WTC11 (cell line): ENCODE data around the gene NMRAL1.

Experiments
- CBFB ChIP-seq: sonication (generic); formaldehyde crosslinking; IDR thresholded peaks from 2 replicates; pipeline ENCODE4 v1.8.1; 2022; ENCODE audit warnings: mild to moderate bottlenecking, low read depth, missing genetic modification reagents
- TEAD4 ChIP-seq: sonication (generic); formaldehyde crosslinking; IDR thresholded peaks from 2 replicates; pipeline ENCODE4 v1.8.0; 2022; ENCODE audit warnings: mild to moderate bottlenecking, missing genetic modification reagents
- ZNF416 ChIP-seq: fragments of 250-450 bp; sonication (Bioruptor Pico); IDR thresholded peaks from 2 replicates; pipeline ENCODE4 v1.9.0; 2021; ENCODE audit warnings: mild to moderate bottlenecking, inconsistent platforms
- TF ChIP-seq, protein P1 (sequence below): fragments of 200-600 bp; IDR thresholded peaks from 2 replicates; pipeline ENCODE4 v1.8.0; 2022; ENCODE audit warnings: antibody characterized with exemption
- TF ChIP-seq, protein P2 (sequence below): fragments of 250-450 bp; sonication (Bioruptor Pico); IDR thresholded peaks from 2 replicates; pipeline ENCODE4 v2.1.2; 2022; ENCODE audit warnings: mild to moderate bottlenecking, moderate library complexity
- TF ChIP-seq, protein P3 (sequence below): sonication (generic); formaldehyde crosslinking; IDR thresholded peaks from 2 replicates; pipeline ENCODE4 v1.8.1; 2023; ENCODE audit warnings: mild to moderate bottlenecking, missing genetic modification reagents, moderate library complexity
- TF ChIP-seq, protein P4 (sequence below): sonication (generic); formaldehyde crosslinking; IDR thresholded peaks from 2 replicates; pipeline ENCODE4 v1.8.1; 2022; ENCODE audit warnings: low read depth, mild to moderate bottlenecking, moderate library complexity, missing genetic modification reagents, borderline replicate concordance

DNA sequence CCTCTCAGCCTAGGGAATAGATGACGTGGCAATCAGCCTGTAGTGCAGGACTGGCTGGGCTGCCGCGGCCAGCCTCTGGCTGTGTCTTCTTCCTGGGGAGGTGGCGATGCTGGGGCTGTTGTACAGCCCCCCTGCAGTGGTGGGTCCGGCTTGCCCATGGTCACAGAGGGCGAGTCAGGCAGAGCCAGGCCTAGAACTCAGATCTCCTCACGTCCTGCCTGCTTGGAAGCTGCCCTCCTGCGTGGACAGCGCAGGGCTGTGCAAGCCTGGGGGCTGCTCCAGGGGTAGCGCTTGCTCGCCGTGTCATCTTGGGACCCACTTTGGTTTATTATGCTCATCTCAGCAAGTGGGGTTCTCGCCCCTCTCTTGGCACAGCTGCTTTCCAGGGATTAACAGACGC is 19.3 kb downstream of the NMRAL1 start:
- TF ChIP-seq, protein P1, sequence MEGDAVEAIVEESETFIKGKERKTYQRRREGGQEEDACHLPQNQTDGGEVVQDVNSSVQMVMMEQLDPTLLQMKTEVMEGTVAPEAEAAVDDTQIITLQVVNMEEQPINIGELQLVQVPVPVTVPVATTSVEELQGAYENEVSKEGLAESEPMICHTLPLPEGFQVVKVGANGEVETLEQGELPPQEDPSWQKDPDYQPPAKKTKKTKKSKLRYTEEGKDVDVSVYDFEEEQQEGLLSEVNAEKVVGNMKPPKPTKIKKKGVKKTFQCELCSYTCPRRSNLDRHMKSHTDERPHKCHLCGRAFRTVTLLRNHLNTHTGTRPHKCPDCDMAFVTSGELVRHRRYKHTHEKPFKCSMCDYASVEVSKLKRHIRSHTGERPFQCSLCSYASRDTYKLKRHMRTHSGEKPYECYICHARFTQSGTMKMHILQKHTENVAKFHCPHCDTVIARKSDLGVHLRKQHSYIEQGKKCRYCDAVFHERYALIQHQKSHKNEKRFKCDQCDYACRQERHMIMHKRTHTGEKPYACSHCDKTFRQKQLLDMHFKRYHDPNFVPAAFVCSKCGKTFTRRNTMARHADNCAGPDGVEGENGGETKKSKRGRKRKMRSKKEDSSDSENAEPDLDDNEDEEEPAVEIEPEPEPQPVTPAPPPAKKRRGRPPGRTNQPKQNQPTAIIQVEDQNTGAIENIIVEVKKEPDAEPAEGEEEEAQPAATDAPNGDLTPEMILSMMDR = no peak
- TF ChIP-seq, protein P2, sequence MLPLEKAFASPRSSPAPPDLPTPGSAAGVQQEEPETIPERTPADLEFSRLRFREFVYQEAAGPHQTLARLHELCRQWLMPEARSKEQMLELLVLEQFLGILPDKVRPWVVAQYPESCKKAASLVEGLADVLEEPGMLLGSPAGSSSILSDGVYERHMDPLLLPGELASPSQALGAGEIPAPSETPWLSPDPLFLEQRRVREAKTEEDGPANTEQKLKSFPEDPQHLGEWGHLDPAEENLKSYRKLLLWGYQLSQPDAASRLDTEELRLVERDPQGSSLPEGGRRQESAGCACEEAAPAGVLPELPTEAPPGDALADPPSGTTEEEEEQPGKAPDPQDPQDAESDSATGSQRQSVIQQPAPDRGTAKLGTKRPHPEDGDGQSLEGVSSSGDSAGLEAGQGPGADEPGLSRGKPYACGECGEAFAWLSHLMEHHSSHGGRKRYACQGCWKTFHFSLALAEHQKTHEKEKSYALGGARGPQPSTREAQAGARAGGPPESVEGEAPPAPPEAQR (CRISPR knock-in tag) = no peak
- TF ChIP-seq CBFB (CRISPR knock-in tag) = no peak
- TF ChIP-seq, protein P3, sequence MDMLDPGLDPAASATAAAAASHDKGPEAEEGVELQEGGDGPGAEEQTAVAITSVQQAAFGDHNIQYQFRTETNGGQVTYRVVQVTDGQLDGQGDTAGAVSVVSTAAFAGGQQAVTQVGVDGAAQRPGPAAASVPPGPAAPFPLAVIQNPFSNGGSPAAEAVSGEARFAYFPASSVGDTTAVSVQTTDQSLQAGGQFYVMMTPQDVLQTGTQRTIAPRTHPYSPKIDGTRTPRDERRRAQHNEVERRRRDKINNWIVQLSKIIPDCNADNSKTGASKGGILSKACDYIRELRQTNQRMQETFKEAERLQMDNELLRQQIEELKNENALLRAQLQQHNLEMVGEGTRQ = no peak
- no peak for TF ChIP-seq TEAD4 (CRISPR knock-in tag)
- TF ChIP-seq ZNF416 (CRISPR knock-in tag) = no peak
- TF ChIP-seq, protein P4, sequence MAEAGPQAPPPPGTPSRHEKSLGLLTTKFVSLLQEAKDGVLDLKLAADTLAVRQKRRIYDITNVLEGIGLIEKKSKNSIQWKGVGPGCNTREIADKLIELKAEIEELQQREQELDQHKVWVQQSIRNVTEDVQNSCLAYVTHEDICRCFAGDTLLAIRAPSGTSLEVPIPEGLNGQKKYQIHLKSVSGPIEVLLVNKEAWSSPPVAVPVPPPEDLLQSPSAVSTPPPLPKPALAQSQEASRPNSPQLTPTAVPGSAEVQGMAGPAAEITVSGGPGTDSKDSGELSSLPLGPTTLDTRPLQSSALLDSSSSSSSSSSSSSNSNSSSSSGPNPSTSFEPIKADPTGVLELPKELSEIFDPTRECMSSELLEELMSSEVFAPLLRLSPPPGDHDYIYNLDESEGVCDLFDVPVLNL = no peak
